GM19025 (cell line): ENCODE results near the gene CAPN11.

Experiments
- ATAC-seq: cut with Tn5 transposase; IDR thresholded peaks from one replicate; pipeline ENCODE4 v1.9.1; 2021; ENCODE audit warnings: mild to moderate bottlenecking, low read depth, moderate library complexity; ENCODE audit not compliant: unreplicated experiment

CAPN11 gene

DNA sequence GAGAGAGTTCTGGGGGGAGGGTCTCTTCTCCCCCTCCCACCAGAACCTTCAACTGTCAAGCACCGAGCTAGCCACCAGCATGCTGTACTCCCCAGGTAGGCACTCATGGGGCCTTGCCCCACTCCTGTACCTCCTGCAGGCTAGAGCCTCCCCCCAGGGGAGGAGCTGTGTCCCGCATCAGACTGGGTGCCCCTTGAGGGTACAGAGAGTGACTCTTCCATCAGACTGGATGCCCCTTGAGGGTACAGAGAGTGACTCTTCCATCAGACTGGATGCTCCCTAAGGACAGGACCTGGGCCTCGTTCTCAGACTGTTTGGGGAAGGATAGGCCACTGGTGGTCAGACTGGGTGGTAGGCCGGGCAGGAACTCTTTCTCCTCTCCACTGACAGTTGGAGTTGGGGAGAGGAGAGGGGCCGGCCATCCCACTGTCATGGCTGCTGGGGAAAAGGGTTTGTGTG lies at the start of gene CAPN11:
TSS of gene CAPN11 (plus strand) at position 51 of the 459 bp plus-strand sequence. CDS start at position 80, 29 bp downstream.
- ATAC-seq, result no peak

DNA sequence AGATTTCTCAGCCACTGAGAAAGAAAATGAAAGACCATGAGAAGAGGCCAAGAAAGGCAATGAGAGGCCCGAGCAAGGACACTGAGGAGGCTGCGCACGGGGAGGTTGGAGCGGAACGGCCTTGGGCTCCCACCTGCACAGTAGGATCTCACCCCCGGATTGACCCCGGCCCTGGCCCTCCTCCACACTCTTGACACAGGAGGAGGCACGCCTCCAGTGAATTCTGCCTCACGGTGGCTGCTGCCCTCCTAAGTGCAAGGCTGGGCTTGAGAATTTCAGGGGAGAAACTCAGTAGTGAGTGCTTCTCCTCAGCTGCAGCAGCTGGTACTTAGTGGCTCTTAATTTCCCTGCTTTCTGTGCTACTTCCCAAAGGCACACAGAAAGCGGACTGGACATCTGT lies 49.4 kb upstream of the CAPN11 start:
- ATAC-seq, result no peak

DNA sequence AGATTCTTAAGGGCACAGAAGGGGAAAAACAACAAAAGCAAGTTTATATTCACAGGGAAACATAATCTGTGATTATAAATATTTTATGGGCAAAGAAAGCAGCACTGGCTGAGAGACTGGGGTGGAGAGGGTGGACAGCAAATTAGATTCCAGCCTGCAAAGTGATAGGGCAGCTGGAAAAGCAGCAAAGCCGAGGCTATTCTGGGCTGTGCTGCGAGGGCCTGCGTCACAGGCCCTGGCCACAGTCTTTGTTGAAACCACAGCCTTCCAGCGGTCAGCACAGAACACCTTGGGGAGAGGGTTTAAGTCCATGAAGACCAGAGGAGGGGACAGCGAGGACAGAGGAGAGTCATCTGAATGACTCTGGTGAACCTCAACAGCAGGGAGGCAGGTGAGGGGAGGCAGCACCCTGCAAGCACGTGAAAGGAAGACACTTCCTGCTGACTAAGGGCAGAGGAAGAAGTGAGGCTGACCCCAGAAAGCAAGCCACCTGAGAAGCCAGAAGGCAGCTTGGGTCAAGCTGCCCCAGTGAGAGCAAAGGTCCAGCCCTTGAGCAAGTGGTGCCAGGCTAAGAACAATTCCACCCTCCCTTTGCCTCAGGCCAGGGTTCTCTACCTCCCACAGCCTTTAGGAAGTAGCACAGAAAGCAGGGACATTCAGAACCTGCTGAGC lies 48.5 kb upstream of the CAPN11 start:
- ATAC-seq, result no peak

DNA sequence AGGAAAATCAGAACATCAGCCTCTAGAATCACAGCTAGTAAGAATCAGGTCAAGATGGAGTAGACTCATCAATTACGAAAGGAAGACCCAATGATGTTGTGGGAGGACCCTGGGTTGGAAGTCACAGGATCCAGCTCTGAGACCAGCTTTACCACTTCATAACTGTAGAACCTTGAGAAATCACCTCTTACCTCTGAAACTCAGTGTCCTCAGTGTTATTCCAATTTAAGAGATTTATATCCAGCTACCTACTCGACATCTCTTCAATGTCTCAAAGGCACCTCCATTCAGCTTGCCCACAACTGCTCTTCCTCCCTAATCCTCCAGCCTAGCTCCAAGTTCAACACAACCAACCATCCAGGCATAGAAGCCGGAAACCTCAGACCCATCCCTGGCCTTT lies 47.7 kb upstream of the CAPN11 start:
- ATAC-seq, result no peak

DNA sequence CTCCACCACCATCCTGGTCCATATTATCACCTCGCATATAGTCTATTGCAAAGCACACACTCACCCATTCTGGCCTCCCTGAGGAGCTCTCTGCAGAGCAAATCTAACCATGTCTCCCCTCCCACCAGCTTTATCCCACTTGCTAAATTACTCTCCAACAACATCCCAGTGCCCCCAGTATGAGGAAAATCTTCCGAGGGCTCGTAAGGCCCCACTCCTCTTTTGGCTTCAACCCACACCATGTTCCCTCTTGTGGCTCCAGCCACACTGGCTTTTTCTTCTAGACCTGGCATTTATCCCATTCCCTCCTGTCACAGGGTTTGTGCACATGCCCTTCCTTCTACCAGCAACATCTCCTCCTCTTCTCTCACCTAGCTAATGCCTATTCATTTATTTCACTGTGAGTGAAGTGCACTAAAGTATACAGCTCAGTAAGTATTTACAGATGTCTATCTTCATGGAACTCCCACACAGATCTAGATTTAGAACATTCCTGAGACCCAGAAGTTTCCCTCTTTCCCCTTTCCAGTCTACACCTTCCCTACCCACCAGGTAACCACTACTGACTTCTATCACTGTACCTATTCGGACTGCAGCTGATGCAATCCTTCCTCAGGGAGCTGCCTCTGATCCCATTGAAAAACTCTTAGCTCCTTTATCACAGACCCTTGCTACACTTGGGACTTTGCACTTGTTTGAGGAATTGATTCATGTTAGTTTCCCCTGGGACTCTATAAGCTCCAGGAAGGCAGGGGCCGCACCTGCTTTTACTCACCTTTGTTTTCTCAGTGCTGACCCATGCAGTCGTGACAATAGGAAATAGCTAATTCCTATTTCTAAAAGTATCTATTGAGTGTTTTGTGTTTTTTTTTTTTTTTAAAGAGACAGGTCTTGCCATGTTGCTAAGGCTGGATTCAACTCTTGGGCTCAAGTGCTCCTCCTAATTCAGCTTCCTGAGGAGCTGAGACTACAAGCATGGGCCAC lies 46.9 kb upstream of the CAPN11 start:
- ATAC-seq, result no peak

DNA sequence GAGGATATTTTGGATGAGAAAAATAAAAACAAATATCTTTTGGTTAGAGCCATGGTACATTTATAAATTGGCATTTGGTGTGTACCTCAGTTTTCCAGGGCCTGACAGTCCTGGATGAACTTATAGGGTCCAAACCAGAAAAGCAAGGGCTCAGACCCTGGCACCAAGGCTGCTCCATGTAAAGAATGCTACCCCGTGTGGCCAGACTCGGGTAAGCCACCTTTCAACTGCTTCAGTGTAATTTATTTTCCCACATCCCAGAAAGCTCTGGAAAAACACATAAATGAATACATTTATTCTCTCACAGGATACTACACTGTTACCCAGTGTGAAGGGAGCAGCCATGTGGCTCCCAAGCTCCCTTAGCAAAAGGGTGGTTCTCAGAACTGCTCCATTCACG lies 45.2 kb upstream of the CAPN11 start:
- ATAC-seq, result no peak

DNA sequence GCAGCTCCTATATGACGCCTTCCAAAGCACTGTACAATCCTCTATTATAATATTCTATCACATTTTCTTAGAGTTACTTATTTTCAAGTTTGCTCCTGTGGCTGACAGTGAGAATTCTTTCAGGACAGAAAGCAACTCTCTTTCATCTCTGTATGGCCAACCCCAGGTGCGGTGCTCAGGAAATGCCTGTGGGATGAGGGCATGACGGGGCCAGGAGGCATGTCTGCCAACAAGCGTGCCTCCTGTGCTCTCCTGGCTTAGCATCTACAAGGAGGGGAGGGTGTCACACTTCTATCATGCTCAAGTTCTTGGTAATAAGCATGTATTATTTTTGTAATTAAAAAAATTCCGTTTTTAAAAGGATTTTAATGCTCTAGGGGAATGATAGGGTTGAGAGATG lies 42.8 kb upstream of the CAPN11 start:
- no peak for ATAC-seq

GRCh38 chr6:44116641-44117382 lies 41.8 kb upstream of the CAPN11 start:
- ATAC-seq, result no peak

DNA sequence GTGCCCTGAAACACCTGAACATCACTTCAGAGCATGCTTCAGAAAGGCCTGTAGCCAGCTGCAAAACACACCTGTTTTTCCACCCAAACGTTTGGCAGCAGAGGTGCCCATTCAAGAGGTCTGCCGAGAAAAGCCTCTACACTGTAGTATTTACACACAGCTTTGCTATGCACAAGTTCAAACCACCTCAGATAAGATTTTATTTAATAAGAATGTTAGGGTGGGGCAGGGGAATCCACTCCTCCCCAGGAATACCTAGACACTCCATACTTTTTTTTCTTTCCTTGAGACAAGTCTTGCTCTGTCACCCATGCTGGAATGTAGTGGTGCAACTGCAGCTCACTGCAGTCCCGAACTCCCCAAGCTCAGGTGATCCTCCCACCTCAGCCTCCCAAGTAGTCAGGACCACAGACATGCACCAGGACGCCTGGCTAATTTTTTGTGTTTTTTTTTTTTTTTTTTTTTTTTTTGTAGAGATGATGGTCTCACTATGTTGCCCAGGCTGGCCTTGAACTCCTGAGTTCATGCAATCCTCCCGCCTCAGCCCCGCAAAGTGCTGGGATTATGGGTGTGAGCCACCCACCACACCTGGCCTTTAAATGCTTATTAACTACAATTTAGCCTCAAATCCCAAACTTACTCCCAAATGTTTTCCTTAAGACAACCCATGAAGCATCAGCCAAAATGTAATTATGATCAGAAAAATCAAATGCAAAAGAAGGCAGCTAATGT lies 41.1 kb upstream of the CAPN11 start:
- ATAC-seq, result no peak

GRCh38 chr6:44119704-44120262 lies 38.8 kb upstream of the CAPN11 start:
- no peak for ATAC-seq

DNA sequence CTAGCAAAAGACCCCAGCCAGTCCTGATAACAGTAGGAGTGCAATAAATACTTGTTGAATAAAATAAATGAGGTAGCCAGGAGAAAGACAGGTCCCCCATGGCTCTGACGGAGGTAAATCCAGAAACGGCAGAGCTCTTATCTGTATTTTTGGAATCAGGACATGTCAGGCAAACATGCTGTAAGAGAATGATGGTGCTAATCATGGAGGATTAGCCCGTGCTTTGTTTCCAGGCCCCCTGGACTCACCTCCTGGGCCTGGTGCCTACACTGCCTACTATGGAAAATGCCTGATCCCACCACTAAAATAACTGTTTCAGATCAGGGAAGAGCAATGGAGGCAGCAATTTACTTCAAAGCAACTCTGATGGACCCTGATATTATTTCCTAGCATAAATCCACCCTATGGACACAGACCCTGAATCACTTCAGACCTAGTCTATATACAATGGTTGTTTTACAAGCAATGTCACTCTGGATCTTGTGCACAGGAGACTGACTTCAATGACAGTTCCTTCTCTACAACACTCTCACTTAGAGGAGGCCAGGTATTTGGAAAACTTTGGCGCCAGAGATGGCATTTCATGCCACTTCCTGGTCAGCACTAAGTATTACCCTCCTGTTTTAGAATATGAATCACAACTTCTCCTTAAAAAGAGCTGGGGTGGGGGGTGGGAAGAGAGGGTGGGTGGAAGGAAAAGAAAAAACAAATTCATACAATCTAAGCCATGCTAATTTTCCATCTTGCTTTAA lies 37.8 kb upstream of the CAPN11 start:
- ATAC-seq, result no peak

DNA sequence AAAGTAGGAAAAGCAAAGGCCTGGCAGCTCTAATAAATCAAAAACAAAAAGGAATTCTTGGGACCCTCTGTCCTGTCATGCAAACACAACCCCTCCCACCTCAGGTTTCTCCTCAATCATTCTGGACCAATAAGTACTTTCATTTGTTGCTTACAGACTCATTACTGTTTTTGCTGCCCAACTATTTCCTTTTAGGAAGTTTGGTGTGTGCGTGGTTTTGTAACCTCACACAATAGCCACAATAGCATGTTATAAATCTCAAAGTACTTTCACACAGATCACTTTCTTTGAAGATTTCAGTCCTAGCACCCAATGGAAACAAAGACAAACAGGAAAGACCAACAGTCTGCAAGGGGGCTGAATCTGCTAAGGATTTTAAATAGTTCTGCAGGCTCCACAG lies 35.8 kb upstream of the CAPN11 start:
- ATAC-seq, result no peak

GRCh38 chr6:44123544-44123943 lies 35.1 kb upstream of the CAPN11 start:
- no peak for ATAC-seq

DNA sequence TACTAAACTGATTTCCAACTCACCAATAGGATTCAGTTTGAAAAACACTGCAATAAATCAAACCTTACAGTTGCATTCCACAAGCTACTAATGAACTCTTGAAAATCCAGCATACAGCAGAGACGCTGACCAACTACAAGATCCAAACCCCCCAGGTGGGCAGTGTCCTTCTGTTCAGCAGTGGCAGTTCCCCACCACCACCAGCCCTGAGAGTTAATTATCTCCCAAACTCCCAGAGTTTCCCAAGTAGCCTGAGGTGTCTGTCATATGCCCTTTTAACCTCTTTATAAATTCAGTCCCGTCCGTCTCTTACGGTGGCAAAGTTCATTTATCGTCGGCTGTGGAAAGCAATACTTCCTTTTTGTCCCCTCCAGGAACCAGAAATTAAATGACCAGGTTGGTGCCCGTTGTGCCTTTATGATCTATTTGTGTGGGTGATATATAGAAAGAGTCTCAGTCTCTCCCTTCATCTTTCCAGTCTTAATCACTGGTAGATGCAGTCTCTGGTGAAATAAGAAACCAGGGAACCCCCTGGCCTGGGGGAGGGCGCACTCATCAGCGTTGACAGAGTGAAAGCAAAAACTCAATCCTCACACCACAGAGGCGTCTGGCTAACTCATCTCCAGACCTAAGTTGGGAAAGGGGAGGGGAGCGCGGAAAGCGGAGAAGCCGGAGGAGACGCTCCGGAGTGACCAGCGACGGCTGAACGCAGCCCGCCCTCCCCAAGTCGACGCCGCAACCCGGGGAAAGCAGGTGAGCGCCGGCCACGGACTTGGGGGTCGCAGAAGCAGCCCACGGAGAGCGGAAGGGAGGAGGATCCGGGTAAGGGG lies 32.1 kb upstream of the CAPN11 start:
- peak; percentile 56 for ATAC-seq

DNA sequence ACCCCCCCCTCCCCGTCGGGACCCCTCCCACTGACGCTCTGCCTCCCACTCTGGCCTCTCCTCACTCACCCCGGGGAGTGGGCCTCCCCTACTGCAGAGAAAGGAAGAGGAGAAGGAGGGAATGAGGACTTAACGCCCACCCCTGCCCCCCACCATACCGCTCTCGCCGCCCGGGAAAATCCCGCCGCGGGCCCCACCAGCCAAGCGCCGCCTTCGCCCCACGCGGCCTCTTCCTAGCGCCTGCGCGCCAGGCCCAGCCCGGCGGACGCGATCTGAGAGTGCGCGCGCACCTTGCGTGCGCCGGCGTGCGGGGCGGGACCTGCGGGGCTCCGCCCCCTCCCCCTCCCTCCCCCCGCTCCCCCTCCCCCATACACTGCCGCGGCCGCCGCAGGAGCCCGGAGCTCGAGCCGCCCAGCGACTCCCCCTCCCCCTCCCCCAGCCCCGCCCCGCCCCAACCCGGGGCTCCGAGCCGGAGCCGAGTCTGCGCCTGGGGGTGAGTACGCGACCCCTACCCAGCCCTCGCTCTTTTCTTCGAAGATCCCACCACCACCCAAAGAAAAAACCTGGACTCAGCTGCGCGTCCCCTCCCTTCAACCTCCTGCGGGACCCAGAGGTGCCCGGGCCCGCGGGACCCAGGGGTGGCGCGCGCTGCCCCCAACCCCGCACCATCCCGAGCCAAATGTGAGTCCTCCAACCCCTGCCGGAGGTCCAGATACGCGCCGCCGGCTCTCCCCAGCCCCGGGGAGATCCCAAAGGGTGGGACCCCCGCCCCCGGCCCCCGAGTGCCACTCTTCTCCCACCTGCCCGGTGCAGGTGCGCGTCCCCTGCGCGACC lies 31.2 kb upstream of the CAPN11 start, which contains the start of the genes MRPL14 and TMEM63B:
TSS of gene MRPL14 (minus strand) at position 267 of the 834 bp plus-strand sequence. CDS start 10,841 bp downstream, outside the sequence.
TSS of gene TMEM63B (plus strand) at position 369 of the 834 bp plus-strand sequence. CDS start 7,031 bp downstream, outside the sequence.
- ATAC-seq, result peak; percentile 67

DNA sequence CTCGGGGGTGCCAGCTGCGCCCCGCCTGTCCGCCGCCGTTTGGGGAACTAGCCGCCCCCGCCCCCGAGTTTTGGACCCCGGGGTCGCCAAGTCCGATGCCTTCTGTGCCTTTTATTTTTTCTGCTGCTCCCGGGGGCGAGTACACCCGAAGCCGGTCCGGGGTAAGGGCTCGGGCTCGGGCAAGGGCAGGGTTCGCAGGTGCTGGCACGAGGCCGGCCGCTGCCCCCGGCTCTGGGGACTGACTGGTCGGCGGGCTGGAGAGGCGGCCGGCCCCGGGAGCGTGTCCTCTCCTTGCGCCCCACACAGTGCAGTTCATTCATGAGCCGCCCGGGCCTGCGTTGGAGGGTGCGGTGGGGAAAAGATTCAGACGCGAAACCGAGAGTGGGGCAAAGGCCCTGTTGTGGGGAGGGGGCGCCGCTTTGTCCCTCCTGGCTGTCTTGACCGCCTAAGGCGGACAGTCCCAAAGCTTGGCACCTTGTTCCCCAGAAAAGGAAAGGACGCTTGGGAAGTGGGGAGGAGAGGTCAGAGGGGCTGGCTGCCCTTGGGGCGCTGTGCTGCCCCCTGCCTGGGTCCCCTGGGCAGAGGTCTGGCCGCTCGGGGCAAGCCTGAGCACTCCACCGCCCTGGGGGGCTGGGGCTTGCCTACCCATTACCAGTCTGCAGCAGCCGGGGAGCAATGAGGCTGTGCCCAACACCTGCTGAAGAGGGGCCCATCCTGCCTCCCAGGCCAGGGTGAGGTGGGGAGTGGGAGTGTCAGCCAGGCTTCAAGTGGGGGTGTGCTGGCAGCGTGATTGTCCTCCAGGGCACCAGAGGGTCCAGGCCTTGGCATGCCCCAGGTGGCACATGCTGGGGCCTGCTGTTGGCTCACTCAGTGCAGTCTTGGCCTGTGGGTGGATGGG lies 30.4 kb upstream of the CAPN11 start:
- ATAC-seq, result no peak
